Ishikawa (cell line): Measurements from ENCODE around the gene GNB1L.

Source experiments
- CEBPB ChIP-seq: IDR thresholded peaks from 2 replicates; pipeline ENCODE4 v1.6.1; 2012
- CREB1 ChIP-seq: IDR thresholded peaks from 2 replicates; pipeline ENCODE4 v1.6.1; 2012; ENCODE audit warnings: low read depth
- EGR1 ChIP-seq: IDR thresholded peaks from 2 replicates; pipeline ENCODE4 v1.6.1; 2012
- EP300 ChIP-seq: IDR thresholded peaks from 2 replicates; pipeline ENCODE4 v1.6.1; 2012; ENCODE audit warnings: borderline replicate concordance
- FOXM1 ChIP-seq: IDR thresholded peaks from 2 replicates; pipeline ENCODE4 v1.6.1; 2012; ENCODE audit warnings: low read depth, borderline replicate concordance
- MAX ChIP-seq: IDR thresholded peaks from 2 replicates; pipeline ENCODE4 v1.6.1; 2012
- NFIC ChIP-seq: IDR thresholded peaks from 2 replicates; pipeline ENCODE4 v1.6.1; 2012
- RAD21 ChIP-seq: IDR thresholded peaks from 2 replicates; pipeline ENCODE4 v1.6.1; 2012; ENCODE audit warnings: low read depth
- REST ChIP-seq: IDR thresholded peaks from 2 replicates; pipeline ENCODE4 v1.6.1; 2012; ENCODE audit warnings: low read depth, mild to moderate bottlenecking
- TAF1 ChIP-seq: IDR thresholded peaks from 2 replicates; pipeline ENCODE4 v1.6.1; 2012; ENCODE audit warnings: low read depth, mild to moderate bottlenecking
- TCF12 ChIP-seq: IDR thresholded peaks from 2 replicates; pipeline ENCODE4 v1.6.1; 2012; ENCODE audit warnings: low read depth
- TEAD4 ChIP-seq: IDR thresholded peaks from 2 replicates; pipeline ENCODE4 v1.6.1; 2012
- USF1 ChIP-seq: IDR thresholded peaks from 2 replicates; pipeline ENCODE4 v1.6.1; 2012
- YY1 ChIP-seq: IDR thresholded peaks from 2 replicates; pipeline ENCODE4 v1.6.1; 2012; ENCODE audit warnings: low read depth
- ZBTB7A ChIP-seq: IDR thresholded peaks from 2 replicates; pipeline ENCODE4 v1.6.1; 2012; ENCODE audit warnings: low read depth

The GNB1L gene

GRCh38 chr22:19805821-19806212 is 48.9 kb downstream of the GNB1L start:
- TF ChIP-seq EGR1 (no peak), CREB1 (no peak), TAF1 (no peak), EP300 (no peak), ZBTB7A (no peak), FOXM1 (no peak), CEBPB (no peak), MAX (no peak), YY1 (no peak), RAD21 (no peak), USF1 (no peak), TEAD4 (no peak), NFIC (no peak), REST (no peak), TCF12 (no peak)

- TF ChIP-seq REST (no peak), CEBPB (no peak), USF1 (no peak)
These were observed 50.9 kb downstream of the GNB1L start for GRCh38 chr22:19803736-19804267.

GRCh38 chr22:19802894-19803735 is 51.6 kb downstream of the GNB1L start:
- TF ChIP-seq TCF12 (no peak), NFIC (no peak), CEBPB (no peak), REST (no peak), YY1 (no peak), TAF1 (no peak), ZBTB7A (no peak), RAD21 (no peak)

- TF ChIP-seq EP300: no peak
- TF ChIP-seq REST: no peak
- no peak for TF ChIP-seq USF1
- TF ChIP-seq FOXM1: no peak
- TF ChIP-seq RAD21: no peak
- no peak for TF ChIP-seq NFIC
- TF ChIP-seq ZBTB7A: no peak
- TF ChIP-seq YY1: no peak
- no peak for TF ChIP-seq EGR1
- no peak for TF ChIP-seq CEBPB
- TF ChIP-seq TCF12: no peak
- TF ChIP-seq CREB1: no peak
- TF ChIP-seq MAX: no peak
- TF ChIP-seq TAF1: no peak
- TF ChIP-seq TEAD4: no peak
These were observed 52.4 kb downstream of the GNB1L start for GRCh38 chr22:19802001-19802893.
